Measurements from ENCODE around the gene FBP1.
"Not testable (repeated sequence)": the region's sequence is repeated elsewhere in the genome, so short reads cannot be mapped to it uniquely, and the experiment has no call there.

DNA sequence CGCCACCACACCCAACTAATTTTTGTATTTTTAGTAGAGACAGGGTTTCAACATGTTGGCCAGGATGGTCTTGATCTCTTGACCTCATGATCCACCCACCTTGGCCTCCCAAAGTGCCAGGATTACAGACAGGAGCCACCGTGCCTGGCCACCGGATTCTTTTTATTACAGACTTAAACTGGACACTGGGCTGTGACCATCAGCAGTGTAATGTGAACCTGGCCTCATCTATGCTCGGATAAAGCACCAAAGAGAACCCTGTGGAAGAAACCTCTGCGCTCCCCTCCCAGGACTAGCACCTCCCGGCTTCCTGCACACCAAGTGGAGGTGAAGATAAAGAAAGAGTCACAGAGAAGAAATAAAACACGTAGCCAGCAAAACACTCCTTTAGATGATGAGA lies 46.6 kb downstream of the FBP1 start:
- TF ChIP-seq SIN3A (IDR thresholded peaks at IDR 0.05; ENCODE audit: low read depth, low read length); HDGF (IDR thresholded peaks at IDR 0.05); EZH2 (IDR thresholded peaks at IDR 0.05; ENCODE audit: borderline replicate concordance, control insufficient read depth, low read depth, low read length); SMC3 (IDR thresholded peaks at IDR 0.05; ENCODE audit: borderline replicate concordance, low read length); RFX5 (IDR thresholded peaks at IDR 0.05; ENCODE audit: low read depth, low read length); NFYB (IDR thresholded peaks at IDR 0.05; ENCODE audit: insufficient read depth, low read depth, low read length); JUNB (IDR thresholded peaks at IDR 0.05); LARP7 (IDR thresholded peaks at IDR 0.05); TCF12 (IDR thresholded peaks at IDR 0.05; ENCODE audit: low read depth, low read length); IKZF2 (IDR thresholded peaks at IDR 0.05): not testable (repeated sequence)
- TF ChIP-seq, protein P1, sequence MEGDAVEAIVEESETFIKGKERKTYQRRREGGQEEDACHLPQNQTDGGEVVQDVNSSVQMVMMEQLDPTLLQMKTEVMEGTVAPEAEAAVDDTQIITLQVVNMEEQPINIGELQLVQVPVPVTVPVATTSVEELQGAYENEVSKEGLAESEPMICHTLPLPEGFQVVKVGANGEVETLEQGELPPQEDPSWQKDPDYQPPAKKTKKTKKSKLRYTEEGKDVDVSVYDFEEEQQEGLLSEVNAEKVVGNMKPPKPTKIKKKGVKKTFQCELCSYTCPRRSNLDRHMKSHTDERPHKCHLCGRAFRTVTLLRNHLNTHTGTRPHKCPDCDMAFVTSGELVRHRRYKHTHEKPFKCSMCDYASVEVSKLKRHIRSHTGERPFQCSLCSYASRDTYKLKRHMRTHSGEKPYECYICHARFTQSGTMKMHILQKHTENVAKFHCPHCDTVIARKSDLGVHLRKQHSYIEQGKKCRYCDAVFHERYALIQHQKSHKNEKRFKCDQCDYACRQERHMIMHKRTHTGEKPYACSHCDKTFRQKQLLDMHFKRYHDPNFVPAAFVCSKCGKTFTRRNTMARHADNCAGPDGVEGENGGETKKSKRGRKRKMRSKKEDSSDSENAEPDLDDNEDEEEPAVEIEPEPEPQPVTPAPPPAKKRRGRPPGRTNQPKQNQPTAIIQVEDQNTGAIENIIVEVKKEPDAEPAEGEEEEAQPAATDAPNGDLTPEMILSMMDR (IDR thresholded peaks at IDR 0.05 in 2 of 3, conservative IDR thresholded peaks at IDR 0.05 in 1 of 3; ENCODE audit: control insufficient read depth in 2 of 3, extremely low read depth in 1 of 3, insufficient read depth in 1 of 3, low read depth in 3 of 3, low read length in 3 of 3), result not testable (repeated sequence)
- TF ChIP-seq, protein P2, sequence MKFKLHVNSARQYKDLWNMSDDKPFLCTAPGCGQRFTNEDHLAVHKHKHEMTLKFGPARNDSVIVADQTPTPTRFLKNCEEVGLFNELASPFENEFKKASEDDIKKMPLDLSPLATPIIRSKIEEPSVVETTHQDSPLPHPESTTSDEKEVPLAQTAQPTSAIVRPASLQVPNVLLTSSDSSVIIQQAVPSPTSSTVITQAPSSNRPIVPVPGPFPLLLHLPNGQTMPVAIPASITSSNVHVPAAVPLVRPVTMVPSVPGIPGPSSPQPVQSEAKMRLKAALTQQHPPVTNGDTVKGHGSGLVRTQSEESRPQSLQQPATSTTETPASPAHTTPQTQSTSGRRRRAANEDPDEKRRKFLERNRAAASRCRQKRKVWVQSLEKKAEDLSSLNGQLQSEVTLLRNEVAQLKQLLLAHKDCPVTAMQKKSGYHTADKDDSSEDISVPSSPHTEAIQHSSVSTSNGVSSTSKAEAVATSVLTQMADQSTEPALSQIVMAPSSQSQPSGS (IDR thresholded peaks at IDR 0.05; ENCODE audit: low read length), result not testable (repeated sequence)
- TF ChIP-seq, protein P3, sequence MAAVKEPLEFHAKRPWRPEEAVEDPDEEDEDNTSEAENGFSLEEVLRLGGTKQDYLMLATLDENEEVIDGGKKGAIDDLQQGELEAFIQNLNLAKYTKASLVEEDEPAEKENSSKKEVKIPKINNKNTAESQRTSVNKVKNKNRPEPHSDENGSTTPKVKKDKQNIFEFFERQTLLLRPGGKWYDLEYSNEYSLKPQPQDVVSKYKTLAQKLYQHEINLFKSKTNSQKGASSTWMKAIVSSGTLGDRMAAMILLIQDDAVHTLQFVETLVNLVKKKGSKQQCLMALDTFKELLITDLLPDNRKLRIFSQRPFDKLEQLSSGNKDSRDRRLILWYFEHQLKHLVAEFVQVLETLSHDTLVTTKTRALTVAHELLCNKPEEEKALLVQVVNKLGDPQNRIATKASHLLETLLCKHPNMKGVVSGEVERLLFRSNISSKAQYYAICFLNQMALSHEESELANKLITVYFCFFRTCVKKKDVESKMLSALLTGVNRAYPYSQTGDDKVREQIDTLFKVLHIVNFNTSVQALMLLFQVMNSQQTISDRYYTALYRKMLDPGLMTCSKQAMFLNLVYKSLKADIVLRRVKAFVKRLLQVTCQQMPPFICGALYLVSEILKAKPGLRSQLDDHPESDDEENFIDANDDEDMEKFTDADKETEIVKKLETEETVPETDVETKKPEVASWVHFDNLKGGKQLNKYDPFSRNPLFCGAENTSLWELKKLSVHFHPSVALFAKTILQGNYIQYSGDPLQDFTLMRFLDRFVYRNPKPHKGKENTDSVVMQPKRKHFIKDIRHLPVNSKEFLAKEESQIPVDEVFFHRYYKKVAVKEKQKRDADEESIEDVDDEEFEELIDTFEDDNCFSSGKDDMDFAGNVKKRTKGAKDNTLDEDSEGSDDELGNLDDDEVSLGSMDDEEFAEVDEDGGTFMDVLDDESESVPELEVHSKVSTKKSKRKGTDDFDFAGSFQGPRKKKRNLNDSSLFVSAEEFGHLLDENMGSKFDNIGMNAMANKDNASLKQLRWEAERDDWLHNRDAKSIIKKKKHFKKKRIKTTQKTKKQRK (IDR thresholded peaks at IDR 0.05; ENCODE audit: low read depth, low read length), result not testable (repeated sequence)
- TF ChIP-seq, protein P4, sequence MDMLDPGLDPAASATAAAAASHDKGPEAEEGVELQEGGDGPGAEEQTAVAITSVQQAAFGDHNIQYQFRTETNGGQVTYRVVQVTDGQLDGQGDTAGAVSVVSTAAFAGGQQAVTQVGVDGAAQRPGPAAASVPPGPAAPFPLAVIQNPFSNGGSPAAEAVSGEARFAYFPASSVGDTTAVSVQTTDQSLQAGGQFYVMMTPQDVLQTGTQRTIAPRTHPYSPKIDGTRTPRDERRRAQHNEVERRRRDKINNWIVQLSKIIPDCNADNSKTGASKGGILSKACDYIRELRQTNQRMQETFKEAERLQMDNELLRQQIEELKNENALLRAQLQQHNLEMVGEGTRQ (IDR thresholded peaks at IDR 0.05; ENCODE audit: borderline replicate concordance, low read depth, low read length), result not testable (repeated sequence)

Measured in GM12878 (cell line).